Activated naive CD8-positive, alpha-beta T cell treated with anti-CD3 and anti-CD28 coated beads, Interleukin-2, amount 50 U/mL, for 24 hours (primary cell): ENCODE measurements around the gene HM13.
"Not testable (repeated sequence)": the region's sequence is repeated elsewhere in the genome, so short reads cannot be mapped to it uniquely, and the experiment has no call there.

Experiments
- ATAC-seq: fragments of 150-1000 bp; cut with Tn5 transposase; one replicate; pipeline ENCODE4 v1.10.0; 2021
- DNase-seq: peaks from one replicate; pipeline ENCODE4 v3.0.0; 2021
- H3K27ac Mint-ChIP-seq: one replicate; pipeline ENCODE4 v1.8.0; 2021; ENCODE audit warnings: mild to moderate bottlenecking, mixed read lengths
- H3K27me3 Mint-ChIP-seq: one replicate; pipeline ENCODE4 v1.8.0; 2021; ENCODE audit warnings: mixed read lengths
- H3K36me3 Mint-ChIP-seq: one replicate; pipeline ENCODE4 v1.8.0; 2021; ENCODE audit warnings: low read depth, mixed read lengths
- H3K4me1 Mint-ChIP-seq: one replicate; pipeline ENCODE4 v1.8.0; 2021; ENCODE audit warnings: mixed read lengths
- H3K4me3 Mint-ChIP-seq: one replicate; pipeline ENCODE4 v1.8.0; 2021; ENCODE audit warnings: mild to moderate bottlenecking, moderate library complexity, mixed read lengths
- H3K9me3 Mint-ChIP-seq: one replicate; pipeline ENCODE4 v1.8.0; 2021; ENCODE audit warnings: mixed read lengths

HM13 gene

DNA sequence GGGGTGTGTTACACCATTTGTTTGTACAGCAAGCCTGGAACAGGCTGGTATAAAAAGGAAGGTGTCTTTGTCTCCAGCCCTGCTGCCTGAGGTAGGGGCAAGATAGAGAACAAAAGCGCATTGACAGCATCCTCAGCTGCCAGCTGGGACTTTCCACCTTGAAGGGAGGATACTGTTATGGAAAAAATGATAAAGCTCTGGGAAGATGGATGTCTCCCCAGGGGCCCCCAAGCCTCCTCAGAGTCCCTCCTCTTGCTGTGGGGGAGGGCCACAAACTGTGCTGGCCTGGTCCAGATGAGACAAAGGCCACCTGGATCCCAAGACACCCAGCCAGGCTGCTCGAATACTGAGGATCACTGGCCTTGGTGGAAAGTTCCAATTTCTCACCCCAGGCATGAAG, 26.1 kb upstream of the HM13 start:
- no peak for ATAC-seq
- Mint-ChIP-seq H3K27ac (no peak overlapping the region), H3K4me1 (peaks cover 24% of the 10 kb centered on the region), H3K36me3 (no peaks in the 10 kb centered on the region), H3K4me3 (no peak overlapping the region), H3K9me3 (no peaks in the 10 kb centered on the region), H3K27me3 (peaks cover 28% of the 10 kb centered on the region)
- no peak for DNase-seq

GRCh38 chr20:31489152-31489551, 25.1 kb upstream of the HM13 start:
- no peaks in the 10 kb centered on the region for H3K36me3 Mint-ChIP-seq
- peaks cover 24% of the 10 kb centered on the region for H3K4me1 Mint-ChIP-seq
- DNase-seq (no peak), ATAC-seq (no peak)
- H3K27me3 Mint-ChIP-seq, result peaks cover 22% of the 10 kb centered on the region
- H3K27ac Mint-ChIP-seq, result no peak overlapping the region
- H3K9me3 Mint-ChIP-seq, result no peaks in the 10 kb centered on the region
- H3K4me3 Mint-ChIP-seq, result no peak overlapping the region

DNA sequence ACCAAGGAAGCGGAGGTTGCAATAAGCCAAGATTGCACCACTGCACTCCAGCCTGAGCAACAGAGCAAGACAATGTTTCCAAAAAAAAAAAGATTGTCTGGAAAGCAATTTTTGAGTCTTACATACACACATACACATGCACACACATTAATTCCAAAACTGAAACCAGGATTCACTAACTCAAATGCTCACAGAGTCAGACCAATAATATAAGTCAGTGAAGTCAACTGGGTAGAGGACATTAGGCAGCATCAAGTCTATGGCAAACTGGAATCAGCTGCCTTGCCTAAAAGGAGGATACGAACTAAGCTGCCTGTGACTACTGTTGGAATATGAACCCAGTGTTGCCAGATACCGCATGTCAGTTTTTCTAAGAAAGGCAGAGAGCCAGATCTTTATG, 23.5 kb upstream of the HM13 start:
- no peak for ATAC-seq
- no peak overlapping the region for H3K4me3 Mint-ChIP-seq

GRCh38 chr20:31494131-31494530, 20.1 kb upstream of the HM13 start:
- peaks cover 9% of the 10 kb centered on the region for H3K27me3 Mint-ChIP-seq
- ATAC-seq (no peak), DNase-seq (no peak)
- no peak overlapping the region for H3K27ac Mint-ChIP-seq
- H3K36me3 Mint-ChIP-seq, result no peaks in the 10 kb centered on the region
- no peaks in the 10 kb centered on the region for H3K9me3 Mint-ChIP-seq
- H3K4me3 Mint-ChIP-seq, result no peak overlapping the region
- H3K4me1 Mint-ChIP-seq, result no peaks in the 10 kb centered on the region

More for the DNA sequence above, 23.5 kb upstream of the HM13 start:
- peaks cover 14% of the 10 kb centered on the region for H3K27me3 Mint-ChIP-seq
- H3K4me1 Mint-ChIP-seq, result peaks cover 14% of the 10 kb centered on the region
- no peak for DNase-seq
- H3K36me3 Mint-ChIP-seq, result no peaks in the 10 kb centered on the region
- H3K27ac Mint-ChIP-seq, result no peak overlapping the region
- H3K9me3 Mint-ChIP-seq, result no peaks in the 10 kb centered on the region

GRCh38 chr20:31496761-31497295, 17.4 kb upstream of the HM13 start:
- DNase-seq (no peak), ATAC-seq (no peak)
- no peaks in the 10 kb centered on the region for H3K9me3 Mint-ChIP-seq
- H3K27me3 Mint-ChIP-seq, result peaks cover 9% of the 10 kb centered on the region
- no peak overlapping the region for H3K4me3 Mint-ChIP-seq
- H3K4me1 Mint-ChIP-seq, result no peaks in the 10 kb centered on the region
- H3K36me3 Mint-ChIP-seq, result no peaks in the 10 kb centered on the region
- H3K27ac Mint-ChIP-seq, result no peak overlapping the region

DNA sequence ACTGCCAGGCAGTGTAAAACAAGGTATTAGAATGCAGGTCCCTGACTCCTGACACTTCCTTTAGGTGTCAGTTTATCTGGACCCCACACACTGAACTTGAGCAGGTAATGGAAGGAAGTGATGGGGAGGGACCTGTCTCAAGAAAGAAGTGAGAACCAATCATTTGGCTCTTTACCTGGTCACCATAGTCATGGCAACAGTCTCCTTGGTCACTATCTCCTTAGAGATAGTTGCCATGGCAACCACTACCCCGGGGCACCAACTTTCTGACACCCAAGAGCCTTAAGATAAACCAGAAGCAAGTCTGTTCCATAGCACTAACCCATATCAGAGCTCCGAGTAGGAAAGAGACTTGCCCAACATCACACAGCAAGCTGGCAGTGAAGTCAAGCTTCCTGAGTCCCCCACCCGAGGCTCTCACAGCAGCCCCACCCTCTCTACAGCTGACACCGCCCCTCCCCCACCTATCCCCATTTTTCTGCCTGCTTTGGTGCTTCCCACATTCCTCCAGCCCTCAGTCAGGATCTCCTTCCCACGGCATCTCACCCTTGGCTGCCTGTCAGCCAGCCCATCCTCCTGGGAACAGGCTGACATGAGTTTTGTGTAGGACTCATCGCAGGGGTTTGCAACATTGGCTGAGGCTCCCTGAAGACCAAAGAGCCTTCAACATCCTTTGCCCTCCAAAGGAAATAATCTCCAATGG, 16.3 kb upstream of the HM13 start:
- no peaks in the 10 kb centered on the region for H3K9me3 Mint-ChIP-seq
- ATAC-seq (no peak), DNase-seq (no peak)
- H3K27me3 Mint-ChIP-seq, result peaks cover 9% of the 10 kb centered on the region
- no peak overlapping the region for H3K4me3 Mint-ChIP-seq
- no peaks in the 10 kb centered on the region for H3K36me3 Mint-ChIP-seq
- H3K4me1 Mint-ChIP-seq, result no peaks in the 10 kb centered on the region
- H3K27ac Mint-ChIP-seq, result no peak overlapping the region

DNA sequence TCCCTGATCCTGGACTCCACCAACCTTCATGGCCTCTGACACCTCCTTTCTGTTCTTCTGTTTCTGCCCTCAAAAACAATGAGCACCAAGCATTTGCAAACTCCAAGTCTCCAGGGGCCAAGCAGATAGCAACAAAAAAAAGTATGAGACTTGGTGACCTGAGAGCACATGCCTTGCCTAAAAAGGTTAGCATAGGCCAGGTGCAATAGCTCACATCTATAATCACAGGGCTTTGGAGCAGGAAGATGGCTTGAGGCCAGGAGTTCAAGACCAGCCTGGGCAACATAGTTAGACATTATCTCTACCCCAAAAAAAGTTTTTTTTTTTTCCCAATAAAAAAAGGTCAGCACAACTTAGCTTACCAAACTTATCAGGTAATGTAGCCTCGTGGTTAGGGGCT, 13.7 kb upstream of the HM13 start:
- Mint-ChIP-seq H3K9me3 (no peaks in the 10 kb centered on the region), H3K36me3 (no peaks in the 10 kb centered on the region), H3K27ac (no peak overlapping the region), H3K4me1 (peaks cover 3% of the 10 kb centered on the region), H3K4me3 (no peak overlapping the region), H3K27me3 (peaks cover 10% of the 10 kb centered on the region)
- ATAC-seq (no peak), DNase-seq (no peak)

GRCh38 chr20:31502884-31503673, 11.2 kb upstream of the HM13 start:
- not testable (repeated sequence) for H3K4me1 Mint-ChIP-seq, H3K4me3 Mint-ChIP-seq, H3K27ac Mint-ChIP-seq, H3K36me3 Mint-ChIP-seq, H3K27me3 Mint-ChIP-seq, H3K9me3 Mint-ChIP-seq
- peak; percentile 95 for ATAC-seq
- DNase-seq, result peak; percentile 84

- Mint-ChIP-seq H3K9me3 (no peaks in the 10 kb centered on the region), H3K4me1 (peaks cover 3% of the 10 kb centered on the region), H3K27ac (no peak overlapping the region), H3K27me3 (peaks cover 11% of the 10 kb centered on the region), H3K4me3 (no peak overlapping the region), H3K36me3 (no peaks in the 10 kb centered on the region)
- ATAC-seq (no peak), DNase-seq (no peak)
These were observed 8.3 kb upstream of the HM13 start for GRCh38 chr20:31505903-31506302.

DNA sequence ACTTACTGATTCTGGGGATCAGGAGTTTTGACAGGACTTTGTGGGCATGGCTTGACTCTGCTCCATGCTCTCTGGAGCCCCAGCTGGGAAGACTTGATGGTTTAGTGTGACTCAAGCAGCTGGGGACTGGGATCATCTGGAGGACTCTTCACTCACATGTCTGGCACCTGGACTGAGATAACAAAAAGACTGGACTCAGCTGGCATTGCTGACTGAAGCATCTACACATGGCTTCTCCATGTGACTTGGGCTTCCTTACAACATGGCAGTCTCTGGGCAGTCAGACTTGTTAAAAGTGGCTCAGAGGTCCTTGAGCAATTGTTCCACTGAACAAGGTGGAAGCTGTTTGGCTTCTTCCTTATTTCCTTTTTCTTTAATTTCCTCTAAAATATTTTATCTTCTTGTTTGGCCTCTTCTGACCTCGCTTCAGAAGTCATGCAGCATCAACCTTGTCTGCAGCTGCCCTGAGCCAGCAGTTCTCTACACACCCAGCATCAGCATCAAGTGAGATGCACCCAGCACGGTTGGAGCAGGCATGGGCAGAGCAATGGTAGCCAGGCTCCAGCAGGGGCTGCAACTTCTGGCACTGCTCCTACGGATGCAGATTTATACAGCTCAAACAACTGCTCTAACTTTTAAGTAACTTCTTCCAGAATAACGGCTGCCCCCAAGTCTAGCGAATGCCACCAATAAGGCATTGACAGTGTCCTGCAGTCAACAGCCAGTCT, 5.6 kb upstream of the HM13 start:
- H3K9me3 Mint-ChIP-seq, result no peaks in the 10 kb centered on the region
- DNase-seq (no peak), ATAC-seq (no peak)
- H3K27ac Mint-ChIP-seq, result no peak overlapping the region
- H3K4me1 Mint-ChIP-seq, result peaks cover 2% of the 10 kb centered on the region
- no peaks in the 10 kb centered on the region for H3K36me3 Mint-ChIP-seq
- peaks cover 10% of the 10 kb centered on the region for H3K27me3 Mint-ChIP-seq
- no peak overlapping the region for H3K4me3 Mint-ChIP-seq

DNA sequence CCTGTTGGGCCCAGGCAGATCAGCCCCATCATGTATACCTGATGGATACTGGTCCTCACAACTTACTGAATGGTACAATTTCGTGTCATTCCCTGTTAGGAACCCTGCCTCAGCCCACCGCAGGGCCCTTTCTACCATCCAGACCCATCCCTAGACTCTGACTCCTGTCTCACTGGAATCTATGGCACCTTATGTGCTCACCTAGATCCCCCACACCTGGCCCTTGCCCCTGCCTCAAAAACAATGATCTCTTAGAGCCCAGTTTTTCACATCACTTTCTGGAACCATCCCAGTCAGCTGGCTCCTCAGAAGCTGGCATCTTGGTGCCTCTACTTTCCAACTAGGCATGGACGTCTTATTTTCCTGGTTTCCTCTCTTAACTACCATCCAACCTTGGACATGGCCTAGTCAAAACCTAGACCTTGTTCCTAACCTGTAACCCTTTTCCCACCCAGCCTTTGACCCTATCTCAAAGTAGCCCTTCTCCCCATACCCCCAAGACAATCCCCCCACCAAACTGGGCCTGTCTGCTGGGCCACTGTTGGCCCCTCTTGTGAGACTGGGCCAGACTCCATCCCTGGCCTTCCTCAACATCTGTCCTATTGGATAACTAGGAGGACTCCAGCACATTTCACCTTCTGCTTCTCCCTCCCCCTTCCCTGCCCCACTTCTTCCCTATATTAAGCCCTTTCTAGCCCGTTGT, 981 bp downstream of the HM13 start:
- no peaks in the 10 kb centered on the region for H3K9me3 Mint-ChIP-seq

GRCh38 chr20:31515775-31516107, 1.5 kb downstream of the HM13 start:
- no peak overlapping the region for H3K27ac Mint-ChIP-seq
- peaks cover 16% of the 10 kb centered on the region for H3K36me3 Mint-ChIP-seq
- H3K27me3 Mint-ChIP-seq, result no peaks in the 10 kb centered on the region
- no peak for DNase-seq
- H3K4me3 Mint-ChIP-seq, result no peak overlapping the region
- H3K9me3 Mint-ChIP-seq, result no peaks in the 10 kb centered on the region
- peaks cover 23% of the 10 kb centered on the region for H3K4me1 Mint-ChIP-seq
- no peak for ATAC-seq

More for the DNA sequence above, 981 bp downstream of the HM13 start:
- ATAC-seq, result no peak
- H3K4me1 Mint-ChIP-seq, result peaks cover 18% of the 10 kb centered on the region
- H3K4me3 Mint-ChIP-seq, result no peak overlapping the region
- peaks cover 11% of the 10 kb centered on the region for H3K36me3 Mint-ChIP-seq
- no peak overlapping the region for H3K27ac Mint-ChIP-seq
- no peaks in the 10 kb centered on the region for H3K27me3 Mint-ChIP-seq
- DNase-seq, result no peak

- Mint-ChIP-seq H3K27ac (no peak overlapping the region), H3K4me1 (peaks cover 25% of the 10 kb centered on the region), H3K4me3 (no peak overlapping the region), H3K9me3 (no peaks in the 10 kb centered on the region), H3K27me3 (no peaks in the 10 kb centered on the region), H3K36me3 (peaks cover 17% of the 10 kb centered on the region)
- DNase-seq (no peak), ATAC-seq (no peak)
These were observed 1.9 kb downstream of the HM13 start for GRCh38 chr20:31516166-31516565.

GRCh38 chr20:31516651-31517050, 2.4 kb downstream of the HM13 start:
- Mint-ChIP-seq H3K27me3 (no peaks in the 10 kb centered on the region), H3K4me3 (no peak overlapping the region), H3K36me3 (peaks cover 17% of the 10 kb centered on the region), H3K4me1 (peaks cover 29% of the 10 kb centered on the region), H3K27ac (no peak overlapping the region), H3K9me3 (no peaks in the 10 kb centered on the region)
- ATAC-seq, result peak; percentile 6
- no peak for DNase-seq
